ENCODE results near the gene DNER. TPM values are rescaled to one million over a fixed set of nuclear protein-coding genes. Genes with fewer than 3 reads are reported as not detected.

DNER gene
- total and polyA plus RNA-seq, 2 donors (not counting 1 experiment from before 2014, with no cell fraction given) = not detected

DNA sequence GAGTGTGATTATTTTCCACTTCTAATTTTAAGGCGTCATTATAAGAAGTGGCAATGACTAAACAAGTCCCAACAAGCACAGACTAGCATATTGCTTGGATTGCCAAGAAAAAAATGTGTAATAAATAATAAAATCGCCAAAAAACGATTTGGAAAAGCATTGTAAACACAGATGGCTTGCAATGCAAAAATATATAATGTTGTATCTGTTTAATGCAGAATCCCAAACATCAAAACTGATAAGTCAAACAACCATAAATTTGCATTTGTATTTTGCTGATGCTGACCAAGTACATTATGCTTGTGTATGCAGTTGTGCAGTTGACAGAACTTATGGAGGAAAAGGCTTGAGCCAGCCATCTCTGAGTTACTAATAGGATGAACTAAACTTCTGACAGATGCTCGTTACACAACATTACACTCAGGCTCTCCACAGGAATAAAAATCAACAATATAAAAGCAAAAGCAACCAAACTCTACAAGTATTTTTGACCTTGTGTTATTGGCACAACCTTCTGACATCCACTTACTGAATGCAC, 68.1 kb downstream of the DNER start:
- Histone ChIP-seq H4K20me1 (ENCODE audit: control insufficient read depth, insufficient read depth, low read length, poor library complexity, severe bottlenecking) (no peaks in the 10 kb centered on the region), H3K9ac (ENCODE audit: low read length) (no peak overlapping the region), H3K27me3 (replicated peaks in 1 of 4; ENCODE audit: control extremely low read depth in 1 of 4, control insufficient read depth in 3 of 4, insufficient read depth in 4 of 4, low read length in 3 of 4) (no peaks in the 10 kb centered on the region), H3K36me3 (replicated peaks in 1 of 2; ENCODE audit: control extremely low read depth in 1 of 2, control insufficient read depth in 1 of 2, extremely low read depth in 1 of 2, insufficient read depth in 2 of 2, low read length in 1 of 2) (no peaks in the 10 kb centered on the region), H3K27ac (ENCODE audit: low read length in 2 of 2) (no peak overlapping the region), H3K4me2 (replicated peaks; ENCODE audit: low read depth, low read length, poor library complexity, severe bottlenecking) (no peak overlapping the region), H3K4me3 (ENCODE audit: control extremely low read depth in 1 of 5, extremely low read depth in 1 of 5, insufficient read depth in 1 of 5, low read depth in 2 of 5, low read length in 4 of 5) (no peak overlapping the region), H3K79me2 (ENCODE audit: control insufficient read depth, insufficient read depth, low read length) (no peaks in the 10 kb centered on the region), H3K4me1 (ENCODE audit: control insufficient read depth in 2 of 2, insufficient read depth in 2 of 2, low read length in 2 of 2) (no peaks in the 10 kb centered on the region), H2AFZ (ENCODE audit: insufficient read depth, low read depth, low read length, poor library complexity, severe bottlenecking) (no peak overlapping the region), H3K9me3 (ENCODE audit: control extremely low read depth in 1 of 3, control insufficient read depth in 2 of 3, insufficient read depth in 1 of 3, low read length in 2 of 3) (no peaks in the 10 kb centered on the region)
- intact Hi-C loops (cut with micrococcal nuclease) = no loop called here
- DNase-seq (no peak), ATAC-seq (ENCODE audit: low read depth) (no peak)
- ChIA-PET CTCF (no interaction called here), POLR2A (no interaction called here)
- Mint-ChIP-seq H3K27me3 (peaks cover 10% of the 10 kb centered on the region), H3K9me3 (ENCODE audit: insufficient read depth) (no peaks in the 10 kb centered on the region), H3K4me3 (no peak overlapping the region), H3K27ac (no peak overlapping the region), H3K4me1 (no peaks in the 10 kb centered on the region)
- no CpG with 5 or more reads among the region's 4 CpGs for WGBS (ENCODE audit: insufficient coverage)
- no peak for TF ChIP-seq EZH2 (IDR thresholded peaks at IDR 0.05; ENCODE audit: borderline replicate concordance, insufficient read depth, low read depth, low read length, poor library complexity, severe bottlenecking)
- no peak for TF ChIP-seq CTCF (IDR thresholded peaks at IDR 0.05)

DNA sequence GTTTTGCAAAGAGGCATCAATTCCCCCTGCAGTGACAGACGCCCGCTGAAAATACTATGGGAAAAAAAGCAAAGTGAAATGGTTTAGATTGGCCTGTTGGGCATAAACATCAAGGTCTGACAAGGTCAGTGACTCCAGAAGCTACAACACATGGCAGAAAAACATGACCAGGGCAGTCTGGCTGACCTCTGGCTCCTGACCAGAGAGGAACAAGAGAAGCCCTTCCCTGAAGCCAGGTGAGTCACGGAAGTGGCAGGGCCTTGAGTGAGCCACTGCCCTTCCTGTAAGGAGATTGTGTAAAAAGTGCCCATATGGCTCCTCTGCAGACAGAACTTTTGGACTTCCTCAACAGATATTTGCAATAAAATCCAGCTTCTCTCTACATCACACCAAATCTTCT, 72.0 kb downstream of the DNER start:
- Histone ChIP-seq H2AFZ (ENCODE audit: insufficient read depth, low read depth, low read length, poor library complexity, severe bottlenecking) (no peak overlapping the region), H3K4me3 (ENCODE audit: control extremely low read depth in 1 of 5, extremely low read depth in 1 of 5, insufficient read depth in 1 of 5, low read depth in 2 of 5, low read length in 4 of 5) (no peak overlapping the region), H3K9me3 (ENCODE audit: control extremely low read depth in 1 of 3, control insufficient read depth in 2 of 3, insufficient read depth in 1 of 3, low read length in 2 of 3) (no peaks in the 10 kb centered on the region), H4K20me1 (ENCODE audit: control insufficient read depth, insufficient read depth, low read length, poor library complexity, severe bottlenecking) (no peaks in the 10 kb centered on the region), H3K27me3 (replicated peaks in 1 of 4; ENCODE audit: control extremely low read depth in 1 of 4, control insufficient read depth in 3 of 4, insufficient read depth in 4 of 4, low read length in 3 of 4) (no peaks in the 10 kb centered on the region), H3K9ac (ENCODE audit: low read length) (no peak overlapping the region), H3K27ac (ENCODE audit: low read length in 2 of 2) (no peak overlapping the region), H3K4me1 (ENCODE audit: control insufficient read depth in 2 of 2, insufficient read depth in 2 of 2, low read length in 2 of 2) (no peaks in the 10 kb centered on the region), H3K79me2 (ENCODE audit: control insufficient read depth, insufficient read depth, low read length) (no peaks in the 10 kb centered on the region), H3K4me2 (replicated peaks; ENCODE audit: low read depth, low read length, poor library complexity, severe bottlenecking) (no peak overlapping the region), H3K36me3 (replicated peaks in 1 of 2; ENCODE audit: control extremely low read depth in 1 of 2, control insufficient read depth in 1 of 2, extremely low read depth in 1 of 2, insufficient read depth in 2 of 2, low read length in 1 of 2) (no peaks in the 10 kb centered on the region)
- H3K9me3 Mint-ChIP-seq (ENCODE audit: insufficient read depth) = no peaks in the 10 kb centered on the region
- WGBS (ENCODE audit: insufficient coverage) = 100% methylated on average over 2 of the region's 3 CpGs
- no peaks in the 10 kb centered on the region for H3K4me1 Mint-ChIP-seq
- H3K4me3 Mint-ChIP-seq = no peak overlapping the region
- peaks cover 18% of the 10 kb centered on the region for H3K27me3 Mint-ChIP-seq
- TF ChIP-seq EZH2 (IDR thresholded peaks at IDR 0.05; ENCODE audit: borderline replicate concordance, insufficient read depth, low read depth, low read length, poor library complexity, severe bottlenecking) (no peak), CTCF (IDR thresholded peaks at IDR 0.05) (no peak)
- ChIA-PET CTCF (no interaction called here), POLR2A (no interaction called here)
- intact Hi-C loops (cut with micrococcal nuclease) = no loop called here
- DNase-seq = no peak
- ATAC-seq (ENCODE audit: low read depth) = no peak
- no peak overlapping the region for H3K27ac Mint-ChIP-seq
